B cell (primary cell): Measurements from ENCODE around the gene CHRD.

Experiments used
- EZH2 ChIP-seq: IDR thresholded peaks from 2 replicates; pipeline ENCODE4 v1.6.1; 2012; ENCODE audit warnings: borderline replicate concordance, low read depth, mild to moderate bottlenecking, moderate library complexity, low read length; ENCODE audit not compliant: insufficient read depth, poor library complexity, severe bottlenecking
- TF ChIP-seq, protein P1 (sequence below): fragments of 200-600 bp; IDR thresholded peaks from one replicate; pipeline ENCODE4 v1.8.0; 2022; ENCODE audit warnings: antibody characterized with exemption, mild to moderate bottlenecking

DNA sequence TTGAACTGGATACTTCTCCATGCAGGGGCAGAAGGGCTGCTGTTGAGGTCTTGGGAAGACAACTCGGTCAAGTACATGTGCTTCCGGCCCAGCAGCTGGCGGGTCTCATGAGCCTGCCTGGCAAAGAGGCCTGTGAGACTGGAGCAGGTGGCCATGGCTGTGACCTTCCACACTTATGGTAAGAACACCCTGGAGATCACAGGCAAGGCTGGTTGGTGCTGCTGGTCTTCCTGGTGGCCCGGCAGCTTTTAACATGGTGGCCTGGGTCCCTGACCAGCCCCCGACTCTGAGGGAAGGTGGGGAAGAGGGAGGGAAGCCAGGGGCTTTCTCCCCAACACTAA, 15.4 kb downstream of the CHRD start:
- TF ChIP-seq, protein P1, sequence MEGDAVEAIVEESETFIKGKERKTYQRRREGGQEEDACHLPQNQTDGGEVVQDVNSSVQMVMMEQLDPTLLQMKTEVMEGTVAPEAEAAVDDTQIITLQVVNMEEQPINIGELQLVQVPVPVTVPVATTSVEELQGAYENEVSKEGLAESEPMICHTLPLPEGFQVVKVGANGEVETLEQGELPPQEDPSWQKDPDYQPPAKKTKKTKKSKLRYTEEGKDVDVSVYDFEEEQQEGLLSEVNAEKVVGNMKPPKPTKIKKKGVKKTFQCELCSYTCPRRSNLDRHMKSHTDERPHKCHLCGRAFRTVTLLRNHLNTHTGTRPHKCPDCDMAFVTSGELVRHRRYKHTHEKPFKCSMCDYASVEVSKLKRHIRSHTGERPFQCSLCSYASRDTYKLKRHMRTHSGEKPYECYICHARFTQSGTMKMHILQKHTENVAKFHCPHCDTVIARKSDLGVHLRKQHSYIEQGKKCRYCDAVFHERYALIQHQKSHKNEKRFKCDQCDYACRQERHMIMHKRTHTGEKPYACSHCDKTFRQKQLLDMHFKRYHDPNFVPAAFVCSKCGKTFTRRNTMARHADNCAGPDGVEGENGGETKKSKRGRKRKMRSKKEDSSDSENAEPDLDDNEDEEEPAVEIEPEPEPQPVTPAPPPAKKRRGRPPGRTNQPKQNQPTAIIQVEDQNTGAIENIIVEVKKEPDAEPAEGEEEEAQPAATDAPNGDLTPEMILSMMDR: no peak
- no peak for TF ChIP-seq EZH2
